Muscle of leg (tissue), 11 donors: ENCODE measurements around the gene SPPL2B. TPM values are rescaled to one million over a fixed set of nuclear protein-coding genes. Genes with fewer than 3 reads are reported as not detected.

Experiments used
- DNase-seq: peaks from one replicate; pipeline ENCODE4 v3.0.0; 2013
- H3K27ac ChIP-seq: one replicate; pipeline ENCODE4 v1.5.1; 2013; ENCODE audit warnings: mild to moderate bottlenecking, low read length, control low read depth
- H3K27me3 ChIP-seq: one replicate; pipeline ENCODE4 v1.6.1; 2013; ENCODE audit warnings: low read length; ENCODE audit not compliant: control insufficient read depth, insufficient read depth
- H3K36me3 ChIP-seq: one replicate; pipeline ENCODE4 v1.6.1; 2013; ENCODE audit warnings: low read length; ENCODE audit not compliant: control insufficient read depth, insufficient read depth
- H3K4me1 ChIP-seq: one replicate; pipeline ENCODE4 v1.6.1; 2013; ENCODE audit warnings: low read length; ENCODE audit not compliant: control insufficient read depth, insufficient read depth
- H3K4me3 ChIP-seq: one replicate; pipeline ENCODE4 v1.5.1; 2013; ENCODE audit warnings: low read length, control low read depth
- H3K9me3 ChIP-seq: replicated peaks from 2 replicates; pipeline ENCODE4 v1.6.1; 2013; ENCODE audit warnings: low read depth, low read length; ENCODE audit not compliant: control insufficient read depth
- WGBS: methylation state at CpG from one replicate; pipeline ENCODE4 v1.1.5; 2013; ENCODE audit warnings: missing lambda C conversion rate; ENCODE audit not compliant: insufficient coverage; 5-methylcytosine and 5-hydroxymethylcytosine counted together
- polyA plus RNA-seq, 8 donors: library from polyadenylated mRNA; unstranded; fragments of 120-200 nt; gene quantifications; one replicate each; pipeline versions ENCODE4 v1.2.1 to v1.2.3, GENCODE V29; 2013; ENCODE audit warnings: inconsistent platforms in 1 of 8, low replicate concordance in 1 of 8; ENCODE audit not compliant: insufficient read length in 8 of 8, insufficient read depth in 1 of 8
- total RNA-seq: library from RNA; stranded (reverse); fragments of 120-200 nt; gene quantifications from one replicate; pipeline ENCODE4 v1.2.4, GENCODE V29; 2013

SPPL2B gene
- total and polyA plus RNA-seq, 9 donors = 20.8 to 66.1 (median 45.4) TPM

DNA sequence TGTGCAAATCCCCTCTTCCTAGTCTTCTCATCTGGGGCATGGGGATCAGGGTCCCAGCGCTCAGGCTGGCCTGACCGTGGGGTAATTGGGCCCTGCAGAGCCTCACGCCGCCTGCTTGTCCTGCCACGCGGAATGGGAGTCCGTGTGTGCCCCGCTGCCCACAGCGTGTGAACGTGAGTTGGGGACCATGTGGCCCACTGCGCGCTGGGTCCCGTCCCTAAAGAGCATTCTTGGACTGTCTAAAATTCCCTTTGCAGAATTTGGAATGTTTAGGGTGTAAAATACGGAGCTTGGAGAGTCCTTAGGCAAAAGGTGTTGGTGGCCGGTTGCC is 34.5 kb downstream of the SPPL2B start:
- Histone ChIP-seq H3K27me3 (peaks cover 37% of the 10 kb centered on the region), H3K4me3 (no peak overlapping the region), H3K9me3 (no peaks in the 10 kb centered on the region), H3K27ac (no peak overlapping the region), H3K36me3 (no peaks in the 10 kb centered on the region), H3K4me1 (no peaks in the 10 kb centered on the region)
- DNase-seq = no peak
- 69% methylated on average over 15 of the region's 15 CpGs for WGBS

DNA sequence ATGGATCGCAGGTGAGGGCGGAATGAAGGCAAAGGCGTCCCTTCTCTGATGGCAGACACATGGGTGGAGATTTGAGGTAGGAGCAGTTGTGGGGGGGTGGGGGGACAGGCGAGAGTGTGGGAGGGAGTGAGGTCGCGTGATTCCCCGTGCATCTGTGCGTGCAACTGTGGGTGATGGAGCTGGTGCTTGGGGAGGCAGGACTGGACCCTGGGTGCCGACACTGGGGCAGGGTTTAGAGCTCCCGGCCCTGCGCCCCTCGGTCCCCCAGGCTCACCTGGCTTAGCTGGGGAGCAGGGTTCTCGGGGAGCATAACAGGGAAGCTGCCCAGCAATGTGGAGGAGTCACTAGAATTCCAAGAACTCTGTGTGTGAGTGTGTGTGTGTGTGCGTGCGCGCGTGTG is 34.9 kb downstream of the SPPL2B start:
- Histone ChIP-seq H3K36me3 (no peaks in the 10 kb centered on the region), H3K27me3 (peaks cover 37% of the 10 kb centered on the region), H3K27ac (no peak overlapping the region), H3K4me1 (no peaks in the 10 kb centered on the region), H3K9me3 (no peaks in the 10 kb centered on the region), H3K4me3 (no peak overlapping the region)
- 58% methylated on average over 13 of the region's 17 CpGs for WGBS
- no peak for DNase-seq

DNA sequence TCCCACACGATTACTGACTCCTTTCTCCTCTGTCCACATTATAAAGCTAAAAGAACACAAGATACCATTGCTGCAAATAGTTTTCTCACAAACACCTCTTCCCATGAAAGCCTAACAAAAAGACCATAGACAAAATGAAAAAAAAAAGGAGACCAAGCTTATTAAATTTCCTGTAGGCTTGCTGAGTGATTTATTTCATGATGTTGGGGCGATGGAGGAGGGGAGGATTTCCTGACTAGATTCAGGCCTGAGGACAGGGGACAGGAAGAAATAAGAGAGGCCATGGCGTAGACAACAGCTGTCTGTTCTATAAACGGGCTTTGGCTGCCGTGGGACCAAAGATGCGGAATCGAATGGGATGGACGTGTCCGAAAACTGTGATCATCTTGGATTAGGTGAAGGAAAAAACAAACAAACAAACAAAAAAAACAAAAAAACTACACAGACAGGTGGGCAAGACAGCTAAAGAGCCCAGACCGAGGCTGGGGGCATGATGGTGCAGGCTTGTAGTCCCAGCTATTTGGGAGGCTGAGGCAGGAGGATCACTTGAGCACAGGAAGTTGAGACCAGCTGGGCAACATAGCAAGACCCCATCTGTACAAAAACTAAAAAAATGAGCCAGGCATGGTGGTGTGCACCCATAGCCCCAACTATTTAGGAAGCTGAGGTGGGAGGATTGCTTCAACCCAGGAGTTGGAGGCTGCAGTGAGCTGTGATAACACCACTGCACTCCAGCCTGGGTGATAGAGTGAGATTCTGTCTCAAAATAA is 36.9 kb downstream of the SPPL2B start:
- peaks cover 3% of the 10 kb centered on the region for H3K9me3 ChIP-seq
- 33% methylated on average over 4 of the region's 10 CpGs for WGBS
- no peaks in the 10 kb centered on the region for H3K36me3 ChIP-seq
- H3K27ac ChIP-seq = no peak overlapping the region
- H3K4me1 ChIP-seq = no peaks in the 10 kb centered on the region
- DNase-seq = no peak
- peaks cover 23% of the 10 kb centered on the region for H3K27me3 ChIP-seq
- no peak overlapping the region for H3K4me3 ChIP-seq

DNA sequence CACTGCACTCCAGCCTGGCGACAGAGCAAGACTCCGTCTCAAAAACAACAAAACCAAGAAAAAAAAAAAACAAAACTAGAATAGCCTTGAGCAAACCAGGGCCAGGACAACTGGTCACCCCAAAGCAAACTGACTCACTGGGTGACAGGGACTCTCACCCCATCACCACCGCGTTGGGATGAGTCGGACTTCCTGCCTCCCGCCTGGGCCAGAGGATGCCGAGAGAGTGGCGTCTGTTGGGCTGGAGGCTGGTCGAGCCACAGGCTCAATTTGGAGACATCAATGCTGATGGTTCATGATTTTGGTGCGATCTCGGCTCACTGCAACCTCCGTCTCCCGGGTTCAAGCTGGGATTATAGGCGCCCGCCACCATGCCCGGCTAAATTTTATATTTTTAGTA is 43.2 kb downstream of the SPPL2B start:
- no peak overlapping the region for H3K27ac ChIP-seq
- peaks cover 21% of the 10 kb centered on the region for H3K27me3 ChIP-seq
- H3K36me3 ChIP-seq = no peaks in the 10 kb centered on the region
- 78% methylated on average over 15 of the region's 16 CpGs for whole genome bisulfite sequencing
- peaks cover 6% of the 10 kb centered on the region for H3K4me1 ChIP-seq
- no peak for DNase-seq
- H3K9me3 ChIP-seq = peaks cover 3% of the 10 kb centered on the region
- no peak overlapping the region for H3K4me3 ChIP-seq

DNA sequence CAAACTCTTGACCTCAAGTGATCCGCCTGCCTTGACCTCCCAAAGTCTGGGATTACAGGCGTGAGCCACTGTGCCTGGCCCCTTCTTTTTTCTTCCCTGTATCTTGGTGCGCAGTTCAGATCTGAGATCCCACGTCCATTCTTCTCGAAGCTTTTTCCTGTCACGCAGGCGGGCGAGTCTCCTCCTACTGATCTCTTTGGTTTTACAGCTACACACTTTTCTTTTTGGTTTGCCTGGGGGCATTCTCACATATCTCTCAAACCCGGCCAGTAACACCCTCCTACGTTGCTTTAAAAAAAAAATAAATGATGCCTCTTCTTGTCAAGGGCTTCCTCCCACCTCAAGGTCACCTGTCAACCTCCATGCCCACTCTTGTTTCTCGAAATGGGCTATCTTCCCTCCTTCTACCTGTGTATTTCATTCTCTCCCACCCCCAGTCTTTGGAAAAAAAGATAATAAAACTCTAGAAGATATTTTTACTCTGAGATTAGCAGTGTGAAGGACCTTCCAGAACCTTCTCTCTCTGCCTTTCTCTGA is 43.7 kb downstream of the SPPL2B start:
- whole genome bisulfite sequencing = 50% methylated on average over 10 of the region's 11 CpGs
- Histone ChIP-seq H3K27ac (no peak overlapping the region), H3K4me3 (no peak overlapping the region), H3K36me3 (no peaks in the 10 kb centered on the region), H3K27me3 (peaks cover 21% of the 10 kb centered on the region), H3K4me1 (peaks cover 9% of the 10 kb centered on the region), H3K9me3 (peaks cover 3% of the 10 kb centered on the region)
- no peak for DNase-seq

DNA sequence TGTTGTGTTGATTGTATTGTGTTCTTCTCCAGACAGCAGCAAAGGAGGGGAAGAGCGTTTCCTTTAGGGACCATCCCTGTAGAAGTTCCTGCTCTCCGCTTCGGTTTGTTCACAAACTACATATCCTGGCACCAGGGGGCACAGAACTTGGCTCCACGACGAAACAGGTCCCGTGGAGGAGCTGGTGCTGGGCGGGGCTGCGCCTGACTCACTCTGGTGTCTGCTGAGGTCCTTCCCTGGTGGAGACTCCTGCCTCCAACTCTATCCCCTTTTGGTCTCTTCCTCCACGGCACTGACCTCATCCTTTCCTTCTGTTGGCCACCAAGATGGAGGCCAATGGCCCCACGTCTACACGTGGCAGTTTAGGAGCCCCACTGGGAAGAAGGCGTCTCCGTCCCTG is 46.3 kb downstream of the SPPL2B start:
- H3K27me3 ChIP-seq = peaks cover 16% of the 10 kb centered on the region
- H3K4me1 ChIP-seq = peaks cover 9% of the 10 kb centered on the region
- H3K4me3 ChIP-seq = no peak overlapping the region
- no peak overlapping the region for H3K27ac ChIP-seq
- no peaks in the 10 kb centered on the region for H3K36me3 ChIP-seq
- DNase-seq = no peak
- 80% methylated on average over 9 of the region's 13 CpGs for WGBS
- H3K9me3 ChIP-seq = no peaks in the 10 kb centered on the region

DNA sequence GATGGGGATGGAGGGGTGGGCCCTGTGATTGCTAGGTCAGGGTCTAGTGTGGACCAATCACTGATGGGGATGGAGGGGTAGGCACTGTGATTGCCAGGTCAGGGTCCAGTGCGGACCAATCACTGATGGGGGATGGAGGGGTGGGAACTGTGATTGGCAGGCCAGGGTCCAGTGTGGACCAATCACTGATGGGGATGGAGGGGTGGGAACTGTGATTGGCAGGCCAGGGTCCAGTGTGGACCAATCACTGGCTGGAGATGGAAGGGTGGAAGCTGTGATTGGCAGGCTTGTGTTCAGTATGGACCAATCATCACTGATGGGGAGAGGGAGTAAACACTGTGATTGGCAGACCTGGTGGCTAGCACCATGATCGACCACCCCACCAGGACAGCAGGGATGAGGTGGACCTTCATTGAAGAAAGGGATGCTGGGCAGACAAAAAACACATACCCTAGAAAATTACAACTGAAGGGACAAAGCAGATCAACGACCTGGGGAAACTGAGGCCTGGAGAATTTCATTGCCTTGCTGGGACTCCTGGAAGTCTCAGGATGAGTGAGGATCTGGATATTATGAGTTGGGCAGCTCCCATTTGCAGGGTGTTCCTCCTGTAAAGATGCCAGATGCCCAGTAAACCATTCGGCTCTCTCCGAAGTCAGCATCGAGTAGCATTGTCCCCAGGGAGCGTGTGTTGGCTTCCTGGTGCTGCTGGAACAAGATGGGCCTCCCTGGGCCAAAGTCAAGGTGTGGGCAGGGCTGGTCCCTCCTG is 47.1 kb downstream of the SPPL2B start:
- Histone ChIP-seq H3K9me3 (peaks cover 3% of the 10 kb centered on the region), H3K36me3 (no peaks in the 10 kb centered on the region), H3K27me3 (peaks cover 14% of the 10 kb centered on the region), H3K27ac (no peak overlapping the region), H3K4me1 (peaks cover 9% of the 10 kb centered on the region), H3K4me3 (no peak overlapping the region)
- 74% methylated on average over 6 of the region's 7 CpGs for WGBS
- DNase-seq = no peak

DNA sequence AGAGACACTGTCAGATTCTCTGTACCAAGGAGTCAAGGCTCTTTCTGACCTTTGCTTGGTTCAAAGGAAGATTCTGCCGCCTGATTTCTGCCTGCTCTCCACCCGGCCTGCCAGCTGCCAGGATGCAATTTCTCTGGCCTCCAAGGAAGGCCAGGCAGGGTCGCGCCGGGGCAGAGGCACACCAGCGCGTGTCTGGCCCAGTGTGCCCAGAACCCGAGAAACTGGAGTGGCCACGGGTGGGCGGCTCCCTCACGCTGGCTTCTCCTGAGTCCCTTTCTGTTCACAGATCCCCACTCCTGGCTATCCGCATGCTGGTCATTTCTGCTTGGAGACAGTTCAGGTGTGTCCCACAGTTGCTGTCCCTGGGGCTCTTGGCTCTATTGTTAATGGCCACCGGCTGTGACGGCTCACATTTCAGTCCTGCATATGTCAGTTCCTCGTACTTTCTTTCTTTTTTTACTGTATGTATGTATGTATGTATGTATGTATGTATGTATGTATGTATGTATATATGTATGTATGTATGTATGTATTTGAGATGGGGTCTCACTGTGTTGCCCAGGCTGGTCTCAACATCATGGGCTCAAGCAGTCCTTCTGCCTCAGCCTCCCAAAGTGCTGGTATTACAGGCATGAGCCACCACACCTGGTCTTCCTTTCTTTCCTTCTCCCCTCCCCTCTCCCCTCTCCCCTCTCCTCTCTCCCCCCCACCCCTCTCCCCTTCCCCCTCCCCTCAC is 48.5 kb downstream of the SPPL2B start:
- no peak overlapping the region for H3K4me3 ChIP-seq
- no peak for DNase-seq
- WGBS = 53% methylated on average over 11 of the region's 15 CpGs
- H3K27me3 ChIP-seq = peaks cover 4% of the 10 kb centered on the region
- no peak overlapping the region for H3K27ac ChIP-seq
- H3K4me1 ChIP-seq = peaks cover 4% of the 10 kb centered on the region
- peaks cover 5% of the 10 kb centered on the region for H3K9me3 ChIP-seq
- no peaks in the 10 kb centered on the region for H3K36me3 ChIP-seq

DNA sequence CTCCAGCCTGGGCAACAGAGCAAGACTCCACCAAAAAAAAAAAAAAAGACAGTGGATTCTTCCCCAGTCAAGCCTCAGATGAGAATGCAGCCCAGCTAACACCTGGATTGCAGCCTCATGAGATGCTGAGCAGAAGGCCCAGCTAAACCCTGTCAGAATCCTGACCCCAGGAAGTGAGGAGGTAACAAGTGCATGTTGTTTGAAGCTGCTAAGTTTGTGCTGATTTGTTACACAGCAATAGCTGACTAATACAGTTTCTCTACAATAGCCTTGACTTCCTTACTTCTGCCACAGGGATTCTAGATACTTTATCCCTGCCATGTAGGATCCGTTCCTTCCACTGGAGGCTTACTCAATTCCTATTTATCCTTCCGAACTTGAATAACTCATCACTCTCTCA is 52.1 kb downstream of the SPPL2B start:
- Histone ChIP-seq H3K4me3 (no peak overlapping the region), H3K27me3 (peaks cover 5% of the 10 kb centered on the region), H3K36me3 (no peaks in the 10 kb centered on the region), H3K4me1 (peaks cover 12% of the 10 kb centered on the region), H3K27ac (no peak overlapping the region), H3K9me3 (peaks cover 5% of the 10 kb centered on the region)
- WGBS = 87% methylated on average over 2 of the region's 2 CpGs
- no peak for DNase-seq
